ELF-1 (cell line): ENCODE data around the gene VGLL1.

Experiments
- DNase-seq: peaks from one replicate; pipeline ENCODE4 v3.0.0-alpha.2; 2016; ENCODE audit warnings: low read depth, low spot score

Gene VGLL1

DNA sequence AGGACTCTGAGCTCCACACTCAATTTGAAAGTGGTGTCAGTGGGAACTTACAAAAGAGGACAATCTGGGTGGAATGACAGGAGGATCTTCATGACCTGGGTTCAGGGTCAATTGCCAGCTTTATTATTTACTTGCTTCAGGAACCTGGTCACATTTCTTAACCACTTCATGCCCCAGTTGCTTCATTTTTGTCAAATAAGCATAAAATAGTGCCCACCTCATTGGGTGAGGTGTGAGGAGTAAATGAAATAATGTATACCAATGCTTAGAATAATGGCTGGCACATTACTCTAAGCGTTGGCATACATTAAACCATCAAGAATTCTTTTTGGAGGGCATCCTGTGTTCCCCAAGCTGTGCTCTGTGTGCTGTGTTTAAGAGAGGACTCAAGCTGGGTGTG lies 19.4 kb downstream of the VGLL1 start:
- DNase-seq = no peak

DNA sequence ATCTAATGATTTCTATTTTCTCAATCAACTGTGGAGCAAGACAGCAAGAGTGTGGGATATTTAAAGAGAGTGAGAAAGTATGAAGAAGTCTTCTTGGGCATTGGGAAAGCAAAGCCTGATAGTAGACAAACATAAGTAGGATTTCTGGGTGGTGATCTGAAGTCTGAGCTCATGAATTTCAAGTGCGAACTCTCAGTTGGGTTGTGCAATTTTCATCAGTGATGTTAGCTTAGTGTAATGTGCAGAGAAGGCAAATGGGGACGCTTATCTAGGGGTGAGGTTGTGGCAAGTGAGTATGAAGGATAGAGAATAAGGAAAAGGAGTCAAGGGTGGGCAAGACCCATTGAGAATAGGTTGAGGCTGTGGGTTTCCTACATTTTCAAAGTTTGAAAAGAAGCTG lies 23.7 kb downstream of the VGLL1 start:
- DNase-seq = no peak

DNA sequence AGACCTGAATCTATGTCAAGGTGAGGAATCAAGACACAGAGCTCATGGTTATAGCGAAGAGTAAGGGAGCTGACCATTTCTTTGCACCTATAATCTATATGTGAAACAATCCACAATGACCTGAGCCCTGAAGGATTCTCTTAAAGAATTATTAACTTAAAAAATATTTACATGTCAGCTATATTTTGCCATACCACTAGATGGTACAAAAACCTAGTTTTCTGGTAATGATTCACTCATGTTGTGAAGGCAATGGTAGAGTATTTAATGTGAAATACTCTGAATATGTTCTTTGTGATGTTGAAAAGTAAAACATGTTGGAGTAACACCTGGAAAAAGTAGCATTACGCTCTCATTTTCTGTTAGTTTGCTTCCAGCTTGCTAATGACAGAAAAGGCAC lies 40.0 kb downstream of the VGLL1 start:
- no peak for DNase-seq

DNA sequence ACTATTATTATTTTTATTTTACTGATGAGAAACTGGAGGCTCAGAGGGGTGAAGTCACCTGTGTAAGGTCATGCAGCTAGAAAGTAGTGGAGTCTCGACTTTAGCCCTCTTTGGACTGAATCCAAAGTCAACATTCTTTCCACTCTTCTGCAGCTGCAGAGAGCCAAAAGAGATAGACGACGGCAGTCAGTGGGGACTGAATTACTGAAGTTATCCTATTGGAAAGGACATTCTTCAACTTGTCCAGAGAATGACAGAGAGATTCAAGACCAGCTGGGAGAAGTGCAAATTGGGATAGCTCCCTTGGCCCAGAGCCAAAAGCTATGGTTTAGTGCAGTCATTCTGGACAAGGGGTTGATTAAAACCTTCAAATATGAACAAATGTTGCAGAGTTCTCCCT lies 42.5 kb downstream of the VGLL1 start:
- no peak for DNase-seq

DNA sequence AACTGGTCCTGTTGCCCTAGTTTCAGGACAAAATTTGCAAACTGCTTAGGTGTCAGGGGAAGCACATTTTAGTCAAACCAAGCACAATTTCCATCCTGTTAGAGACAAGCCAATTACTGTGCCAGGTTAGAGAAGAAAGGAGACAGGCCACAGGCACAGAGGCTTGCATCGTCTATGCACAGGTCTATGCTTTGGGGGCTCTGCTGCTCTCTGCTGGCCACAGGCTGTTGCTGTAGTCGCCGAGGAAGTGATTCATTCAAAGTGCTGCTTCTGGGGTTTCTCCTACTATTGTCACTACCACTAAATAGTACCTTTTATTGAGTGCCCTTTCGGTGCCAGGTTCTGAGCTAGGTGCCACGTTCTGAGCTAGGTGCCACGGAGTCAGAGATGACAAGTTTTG lies 45.5 kb downstream of the VGLL1 start:
- DNase-seq = peak; percentile 72

DNA sequence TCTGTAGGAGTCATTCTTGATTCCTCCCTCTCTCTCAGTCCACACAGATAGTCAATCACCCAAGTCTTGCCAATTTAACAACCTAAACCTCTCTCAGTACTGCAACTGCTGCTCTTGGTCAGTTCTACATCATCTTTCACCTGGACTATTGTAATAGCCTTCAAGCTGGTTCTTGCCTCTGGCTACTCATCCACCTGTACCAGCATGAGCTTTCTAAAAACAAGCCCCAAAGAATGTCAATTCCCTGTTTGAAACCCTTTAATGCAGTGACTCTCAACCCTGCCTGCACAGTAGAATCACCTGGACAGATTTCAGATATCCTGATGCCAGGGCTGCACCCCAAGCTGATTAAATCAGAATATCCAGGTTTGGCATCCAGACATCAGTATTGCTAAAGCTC lies 48.3 kb downstream of the VGLL1 start:
- no peak for DNase-seq

DNA sequence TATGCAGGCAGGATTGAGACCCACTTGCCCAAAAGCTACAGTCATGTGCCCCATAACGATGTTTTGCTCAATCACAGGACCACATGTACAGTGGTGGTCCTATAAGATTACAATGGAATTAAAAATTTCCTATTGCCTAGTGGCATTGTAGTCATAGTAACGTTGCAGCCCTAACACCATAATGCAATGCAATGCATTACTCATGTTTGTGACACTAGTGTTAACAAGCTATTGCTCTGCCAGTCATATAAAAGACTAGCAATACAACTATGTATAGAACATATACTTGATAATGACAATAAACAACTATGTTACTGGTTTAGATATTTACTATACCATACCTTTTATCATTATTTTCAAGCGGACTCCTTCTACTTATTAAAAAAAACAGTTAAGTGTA lies 50.6 kb downstream of the VGLL1 start:
- no peak for DNase-seq

DNA sequence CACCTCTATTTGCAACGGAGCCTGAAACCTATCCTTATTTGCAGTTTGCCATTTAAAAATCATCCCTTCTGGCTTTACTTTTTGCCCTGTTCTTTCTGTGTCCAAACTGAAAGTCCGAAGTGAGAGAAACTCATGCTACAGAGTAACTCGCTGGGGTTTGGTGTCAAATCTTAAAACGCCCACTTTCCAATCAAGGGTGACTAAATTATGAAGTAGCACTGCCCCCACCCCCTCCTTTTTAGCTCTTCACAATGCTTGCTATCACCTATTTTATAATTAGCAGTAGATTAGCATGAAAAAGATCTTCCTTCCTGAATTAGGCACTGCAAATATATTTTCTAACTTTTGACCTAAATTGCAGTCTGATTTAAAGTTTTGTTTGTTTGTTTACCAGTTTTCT lies 52.5 kb downstream of the VGLL1 start:
- DNase-seq = no peak

DNA sequence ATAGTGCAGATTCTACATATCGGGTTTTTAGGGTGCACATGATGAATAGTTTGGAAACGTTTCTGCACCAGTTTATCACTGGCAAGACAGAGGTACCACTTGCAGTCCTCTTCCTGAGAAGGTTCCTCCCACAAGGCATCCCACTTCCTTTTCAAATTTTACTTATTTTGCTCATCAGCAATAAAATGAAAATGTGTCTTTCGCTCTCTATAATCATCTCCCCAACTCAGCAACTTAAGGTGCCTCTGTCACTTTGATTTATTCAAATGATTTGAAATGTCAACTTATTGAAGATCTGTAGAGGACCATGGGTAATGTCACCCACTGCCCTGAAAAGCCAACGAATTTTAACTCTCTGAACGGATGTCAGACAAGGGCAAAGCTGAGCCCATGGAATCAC lies 53.2 kb downstream of the VGLL1 start:
- no peak for DNase-seq

DNA sequence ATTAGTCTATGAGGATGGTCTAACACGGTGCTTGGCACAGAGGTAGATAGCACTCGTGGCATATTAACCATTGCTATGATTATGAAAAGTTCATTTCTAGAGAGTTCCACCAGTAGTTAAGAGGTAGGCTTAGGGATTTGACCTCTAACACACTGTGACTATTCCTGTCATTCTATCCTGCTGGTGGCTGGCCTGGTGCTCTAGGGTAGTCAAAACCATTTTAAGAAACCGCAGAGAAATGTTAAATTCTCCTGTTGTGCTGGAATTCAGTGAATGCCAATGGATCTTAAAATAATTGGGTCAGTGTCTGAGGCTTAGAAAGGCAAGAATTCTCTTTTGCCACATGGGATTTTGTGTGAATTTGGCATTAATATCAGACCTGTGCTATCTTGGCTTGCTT lies 53.9 kb downstream of the VGLL1 start:
- DNase-seq = no peak

DNA sequence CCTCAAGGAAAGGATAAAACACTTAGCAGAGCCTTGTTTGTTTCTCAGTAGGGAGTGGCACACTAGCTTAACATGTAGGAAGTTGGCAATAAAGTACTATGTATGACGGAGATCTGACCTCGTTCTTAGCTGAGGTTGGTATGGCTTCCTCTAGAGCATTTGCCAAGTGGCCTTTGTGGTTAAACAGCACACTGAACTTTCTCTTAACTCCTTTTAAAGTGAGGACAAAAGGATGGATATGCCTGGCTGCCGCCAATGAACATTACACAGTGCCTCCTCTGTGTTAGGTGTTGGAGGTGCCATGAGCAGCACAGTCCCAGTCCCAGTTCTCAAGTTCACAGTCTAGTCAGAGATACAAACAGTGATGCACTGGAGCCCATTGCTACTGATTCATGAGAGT lies 54.4 kb downstream of the VGLL1 start:
- DNase-seq = no peak

DNA sequence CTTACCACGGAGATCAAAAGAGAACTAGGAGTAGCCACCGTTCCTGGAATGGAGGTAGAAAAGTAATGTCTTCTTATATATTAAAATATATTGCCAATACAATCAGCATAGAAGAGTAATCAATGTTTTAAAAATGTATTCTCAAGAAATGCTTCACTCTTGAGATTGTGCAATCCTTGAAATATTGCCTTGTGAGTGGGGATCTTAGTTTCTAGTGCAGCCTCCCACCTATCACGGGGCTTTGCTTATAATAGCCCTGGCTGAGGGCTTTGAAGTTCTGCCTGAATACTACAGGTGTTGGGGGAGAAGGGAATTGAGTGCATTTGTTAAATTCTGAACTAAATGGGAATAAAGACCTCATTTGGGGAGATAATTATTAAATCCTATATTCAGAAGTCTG lies 55.5 kb downstream of the VGLL1 start:
- DNase-seq = no peak

DNA sequence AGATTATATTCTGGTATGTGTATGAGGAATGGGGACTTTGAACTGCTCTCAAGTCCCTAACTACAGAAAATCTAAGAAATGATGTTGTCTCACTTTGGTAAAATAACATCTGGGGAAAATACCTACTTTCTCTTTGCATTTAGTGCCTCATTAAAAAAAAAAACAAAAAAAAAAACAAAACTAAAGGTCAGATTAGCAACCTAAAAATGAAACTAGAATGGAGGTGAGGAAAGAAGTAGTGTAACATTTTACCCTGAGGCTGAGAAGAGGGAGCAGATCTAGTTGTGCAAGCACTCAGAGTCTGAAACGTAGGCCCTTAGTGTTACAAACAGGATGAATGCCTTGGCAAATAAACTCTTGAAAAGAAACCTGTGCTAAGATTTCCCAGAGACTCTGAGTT lies 56.0 kb downstream of the VGLL1 start:
- DNase-seq = no peak

DNA sequence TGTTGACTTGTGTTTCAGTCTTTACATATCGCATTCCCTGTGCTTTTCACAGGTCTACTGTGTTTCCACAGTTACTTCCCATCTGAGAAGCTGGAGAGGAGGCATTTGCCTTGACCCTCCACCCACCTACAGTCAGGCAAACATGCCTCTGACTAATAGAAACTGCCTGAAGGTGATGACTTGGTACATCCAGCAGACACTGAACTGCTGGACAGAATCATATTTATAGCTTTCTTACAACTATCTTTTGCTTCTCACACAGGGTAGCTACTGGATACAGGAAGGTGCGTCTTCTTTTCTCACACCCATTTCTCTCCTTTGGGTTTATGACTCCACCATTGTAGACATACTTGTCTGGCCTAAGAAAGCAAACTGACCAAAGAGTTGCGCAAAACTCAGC lies 58.0 kb downstream of the VGLL1 start:
- DNase-seq = no peak

DNA sequence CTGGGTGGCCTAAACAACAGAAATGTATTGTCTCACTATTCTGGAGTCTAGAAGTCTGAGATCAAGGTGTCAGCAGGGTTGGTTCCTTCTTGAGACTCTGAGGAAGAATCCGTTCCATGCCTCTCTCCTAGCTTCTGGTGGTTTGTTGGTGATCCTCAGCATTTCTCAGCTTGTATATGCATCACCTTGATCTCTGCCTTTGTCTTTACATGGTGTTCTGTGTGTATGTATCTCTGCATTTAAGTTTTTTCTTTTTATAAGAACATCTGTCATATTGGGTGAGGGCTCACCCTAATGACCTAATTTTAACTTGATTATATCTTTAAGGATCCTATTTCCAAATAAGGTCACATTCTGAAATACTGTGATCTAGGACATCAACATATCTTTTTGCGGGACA lies 65.3 kb downstream of the VGLL1 start:
- no peak for DNase-seq

DNA sequence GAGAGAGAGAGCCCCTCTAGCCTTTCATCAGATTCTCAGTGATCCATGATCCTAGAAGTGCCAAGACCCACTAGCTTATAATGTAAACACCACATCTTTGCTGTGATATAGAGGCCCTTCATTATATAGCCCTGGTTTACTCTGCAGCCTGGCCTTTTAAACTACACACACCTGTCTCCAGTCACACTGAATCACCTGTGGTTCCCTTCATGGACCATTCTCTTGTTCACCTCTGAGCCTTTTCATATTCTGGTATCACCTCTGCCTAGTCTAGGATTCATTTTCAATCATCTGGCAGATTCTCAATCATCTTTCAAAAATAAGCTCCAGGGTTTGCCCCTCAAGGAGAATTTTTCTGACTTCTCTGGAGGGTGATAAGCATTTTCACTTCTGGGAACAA lies 65.9 kb downstream of the VGLL1 start:
- no peak for DNase-seq

DNA sequence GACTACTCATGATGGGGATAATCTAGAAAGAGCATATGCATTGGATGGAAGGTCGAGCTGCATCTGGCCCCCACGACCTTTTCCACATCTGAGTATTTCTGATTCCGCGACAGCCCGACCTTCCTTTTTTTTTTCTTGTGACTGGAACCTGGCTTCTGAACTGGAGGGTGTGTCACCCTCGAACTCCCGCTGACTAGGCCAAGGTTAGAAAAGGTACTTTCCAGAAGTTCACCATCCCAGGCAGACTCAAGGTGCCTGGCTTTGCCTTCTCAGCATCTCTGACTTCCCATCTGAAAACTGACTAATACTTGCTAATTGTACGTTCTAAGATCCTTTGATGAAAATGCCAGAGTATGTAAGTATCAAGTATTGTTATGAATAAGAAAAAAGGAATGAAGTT lies 66.6 kb downstream of the VGLL1 start:
- DNase-seq = no peak

DNA sequence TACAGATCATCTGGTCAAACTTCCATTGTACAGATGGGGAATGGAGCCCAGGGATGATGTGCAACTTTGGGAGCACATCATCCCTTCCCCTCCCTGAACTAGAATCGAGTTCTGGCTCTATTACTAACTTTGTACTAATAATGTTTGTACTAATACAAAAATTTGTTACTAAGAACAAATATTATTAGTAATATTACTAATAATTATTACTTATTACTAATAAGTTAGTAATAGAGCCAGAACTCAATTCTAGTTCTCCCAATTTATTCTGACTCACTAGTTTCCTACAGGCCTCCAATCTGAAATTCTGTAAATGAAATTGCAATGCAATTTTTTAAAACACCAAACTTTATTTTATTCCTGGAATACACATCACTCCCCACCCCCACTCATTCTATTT lies 68.0 kb downstream of the VGLL1 start:
- no peak for DNase-seq
